Measurements from ENCODE around the gene JAM3.

DNA sequence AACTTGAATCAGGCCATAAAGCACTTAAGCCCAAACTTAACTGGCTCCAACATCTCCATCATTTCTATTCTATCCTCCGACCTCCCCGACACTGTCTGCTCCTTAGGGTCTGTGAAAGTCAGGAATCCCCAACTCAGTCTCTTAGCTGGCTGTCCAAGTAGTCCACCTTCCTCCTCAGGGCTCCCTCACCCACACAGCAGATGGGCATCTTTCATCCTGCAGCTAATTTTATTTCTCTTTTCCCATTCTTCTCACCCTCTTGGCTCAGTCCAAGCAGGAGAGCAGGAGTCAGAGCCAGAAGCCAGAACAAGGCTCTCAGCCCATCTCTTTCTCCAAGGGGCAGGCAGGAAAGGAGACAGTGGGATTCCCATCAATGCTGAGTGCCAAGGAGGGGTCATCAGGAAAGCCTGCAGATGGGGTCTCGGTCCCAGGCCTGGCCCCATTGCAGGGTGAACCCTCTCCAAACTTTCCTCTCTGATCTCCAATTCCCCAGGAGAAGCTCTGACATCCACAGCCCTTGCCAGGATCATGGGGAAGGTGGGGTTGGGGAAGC lies 40.4 kb upstream of the JAM3 start:
- TF ChIP-seq CTCF (IDR thresholded peaks at IDR 0.05) (no peak), POLR2A (IDR thresholded peaks at IDR 0.05) (no peak), POLR2AphosphoS5 (IDR thresholded peaks at IDR 0.05) (no peak)

Measured in prostate gland (tissue), 2 donors.